Tibial nerve (tissue), 3 donors: ENCODE data around the gene TAF10.

Experiments
- CTCF ChIP-seq, 5 experiments: fragments of 200-600 bp in 3 of 5; fragments of 450-650 bp in 2 of 5; sonication (generic) in 3 of 5; IDR thresholded peaks; one replicate each; pipeline ENCODE4 v1.5.1; 2016 to 2019; ENCODE audit warnings: antibody characterized with exemption in 5 of 5, mild to moderate bottlenecking in 3 of 5, moderate library complexity in 2 of 5
- POLR2A ChIP-seq, 2 donors: fragments of 450-650 bp; IDR thresholded peaks; one replicate each; pipeline ENCODE4 v1.6.1; 2017; ENCODE audit warnings: antibody characterized with exemption in 2 of 2, mild to moderate bottlenecking in 2 of 2, moderate library complexity in 2 of 2

GRCh38 chr11:6608726-6609501 is 3.1 kb downstream of the TAF10 start:
- TF ChIP-seq CTCF (IDR thresholded peaks at IDR 0.05) (no peak), POLR2A (IDR thresholded peaks at IDR 0.05) (no peak)
